SK-N-SH treated with all-trans-retinoic acid at 6 μM for 48 hours (cell line): ENCODE measurements around the gene CAMK1.

ENCODE experiments used
- ARNTL ChIP-seq: fragments of 450-650 bp; formaldehyde crosslinking; IDR thresholded peaks from 2 replicates; pipeline ENCODE4 v1.5.0; 2020; ENCODE audit warnings: low read depth, mild to moderate bottlenecking, moderate library complexity, borderline replicate concordance
- POU6F1 ChIP-seq: fragments of 250-450 bp; sonication (Bioruptor Pico); IDR thresholded peaks from 2 replicates; pipeline ENCODE4 v1.8.0; 2021; ENCODE audit warnings: low read depth, mild to moderate bottlenecking, moderate library complexity, borderline replicate concordance
- PPARA ChIP-seq: fragments of 250-450 bp; sonication (Bioruptor Pico); IDR thresholded peaks from 2 replicates; pipeline ENCODE4 v1.5.0; 2020; ENCODE audit warnings: mild to moderate bottlenecking, borderline replicate concordance
- RARB ChIP-seq: fragments of 250-450 bp; sonication (Bioruptor Pico); IDR thresholded peaks from 2 replicates; pipeline ENCODE4 v1.8.0; 2021; ENCODE audit warnings: mild to moderate bottlenecking, moderate library complexity
- SNAI2 ChIP-seq: fragments of 250-450 bp; sonication (Bioruptor Pico); IDR thresholded peaks from 2 replicates; pipeline ENCODE4 v1.5.0; 2020; ENCODE audit warnings: mild to moderate bottlenecking, moderate library complexity
- TSHZ2 ChIP-seq: fragments of 250-450 bp; sonication (Bioruptor Pico); IDR thresholded peaks from 2 replicates; pipeline ENCODE4 v1.5.0; 2020; ENCODE audit warnings: mild to moderate bottlenecking, moderate library complexity
- ZFP30 ChIP-seq: fragments of 450-650 bp; formaldehyde crosslinking; IDR thresholded peaks from 2 replicates; pipeline ENCODE4 v1.5.0; 2022; ENCODE audit warnings: mild to moderate bottlenecking, moderate library complexity

- TF ChIP-seq ZFP30, result no peak
- TF ChIP-seq TSHZ2 (CRISPR knock-in tag), result no peak
- no peak for TF ChIP-seq SNAI2 (CRISPR knock-in tag)
- TF ChIP-seq ARNTL (CRISPR knock-in tag), result no peak
- no peak for TF ChIP-seq RARB
- TF ChIP-seq POU6F1 (CRISPR knock-in tag), result no peak
- TF ChIP-seq PPARA, result no peak
Observed at GRCh38 chr3:9791127-9791526, 21.4 kb upstream of the CAMK1 start.
